Esophagus muscularis mucosa (tissue), 4 donors: ENCODE data around the gene IRAG1. TPM values are rescaled to one million over a fixed set of nuclear protein-coding genes. Genes with fewer than 3 reads are reported as not detected.
A peak's percentile ranks its signal among the peaks of the same experiment; 100 is the strongest.

Experiments
- DNase-seq: peaks from one replicate; pipeline ENCODE4 v3.0.0-alpha.2; 2017; ENCODE audit errors: extremely low spot score
- H3K27ac ChIP-seq, 4 donors: fragments of 200-600 bp; sonication (generic); replicated peaks in 1 of 4; 1 replicate in 3 of 4; 2 replicates in 1 of 4; pipeline ENCODE4 v1.5.1; 2016 to 2019; ENCODE audit warnings: mild to moderate bottlenecking in 1 of 4
- H3K27me3 ChIP-seq, 4 donors: fragments of 200-600 bp; sonication (generic); one replicate each; pipeline versions ENCODE4 v1.5.1 to v1.6.0; 2016 to 2019
- H3K36me3 ChIP-seq, 4 donors: fragments of 200-600 bp; sonication (generic); one replicate each; pipeline ENCODE4 v1.5.1; 2016 to 2019
- H3K4me1 ChIP-seq, 4 donors: fragments of 200-600 bp; sonication (generic); one replicate each; pipeline ENCODE4 v1.5.1; 2016 to 2019
- H3K4me3 ChIP-seq, 4 donors: fragments of 200-600 bp; sonication (generic); 1 replicate in 2 of 4; 2 replicates in 2 of 4; pipeline ENCODE4 v1.5.1; 2016 to 2019; ENCODE audit warnings: mild to moderate bottlenecking in 4 of 4, moderate library complexity in 1 of 4
- H3K9me3 ChIP-seq, 4 donors: fragments of 200-600 bp; sonication (generic); 1 replicate in 3 of 4; 2 replicates in 1 of 4; pipeline ENCODE4 v1.5.1; 2016 to 2019
- EP300 ChIP-seq: sonication (generic); formaldehyde crosslinking; IDR thresholded peaks from one replicate; pipeline ENCODE4 v1.6.1; 2017; ENCODE audit warnings: antibody characterized with exemption
- POLR2A ChIP-seq: fragments of 450-650 bp; IDR thresholded peaks from one replicate; pipeline ENCODE4 v1.6.1; 2017; ENCODE audit warnings: antibody characterized with exemption, moderate library complexity, mild to moderate bottlenecking, low read depth
- POLR2AphosphoS5 ChIP-seq, 2 donors: sonication (generic); formaldehyde crosslinking; IDR thresholded peaks; one replicate each; pipeline ENCODE4 v1.6.1; 2017; ENCODE audit warnings: antibody characterized with exemption in 2 of 2
- WGBS: methylation state at CpG from one replicate; pipeline ENCODE4 v1.1.5; 2018; 5-methylcytosine and 5-hydroxymethylcytosine counted together
- intact Hi-C: fragments of 100-400 bp; cut with DNase I; formaldehyde crosslinking; loops from one replicate; pipeline ENCODE4 v1.15.1; 2023
- total RNA-seq, 4 donors: library from RNA; depleted of rRNA; stranded (reverse); fragments of >200 nt; gene quantifications; one replicate each; pipeline versions ENCODE4 v1.1.0 to v1.2.1, GENCODE V29; 2016
- TF ChIP-seq, protein P1 (sequence below), 3 experiments: fragments of 200-600 bp in 2 of 3; fragments of 450-650 bp in 1 of 3; sonication (generic) in 2 of 3; IDR thresholded peaks; one replicate each; pipeline ENCODE4 v1.5.1; 2017 to 2019; ENCODE audit warnings: antibody characterized with exemption in 3 of 3, mild to moderate bottlenecking in 2 of 3, moderate library complexity in 1 of 3

The IRAG1 gene
- total RNA-seq, 4 donors from 2014 or later = 205 to 338 (median 276) TPM

DNA sequence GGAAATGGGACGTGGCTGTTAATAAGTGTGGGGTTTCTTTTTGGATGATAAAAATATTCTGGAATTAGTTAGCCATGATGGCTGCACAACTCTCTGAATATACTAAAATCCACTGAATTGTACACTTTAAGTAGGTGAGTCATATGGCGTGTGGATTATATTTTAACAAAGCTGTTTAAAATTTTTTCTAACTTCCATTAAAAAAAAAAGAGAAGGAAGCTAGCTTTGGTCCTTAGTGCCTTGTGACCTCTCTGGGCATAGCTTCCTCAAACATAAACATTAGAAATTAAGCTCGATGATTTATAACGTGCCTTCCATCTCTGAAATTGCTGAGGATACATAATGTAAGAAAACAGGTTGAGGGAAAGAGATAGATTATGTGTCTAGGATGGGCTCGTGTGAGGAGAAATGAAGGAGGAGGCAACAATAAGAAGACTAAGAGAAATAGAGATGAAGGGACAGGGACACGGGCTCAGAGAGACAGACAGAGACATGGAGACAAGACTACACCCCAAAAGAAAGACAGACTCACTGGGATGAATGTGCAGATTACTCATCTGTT is 20.0 kb downstream of the IRAG1 start:
- Histone ChIP-seq H3K4me3 (no peak overlapping the region), H3K9me3 (no peaks in the 10 kb centered on the region), H3K36me3 (no peaks in the 10 kb centered on the region), H3K27me3 (no peaks in the 10 kb centered on the region), H3K27ac (peak overlapping the region; percentile 81 to 86 (median 84)), H3K4me1 (peaks cover 28 to 100% (median 92%) of the 10 kb centered on the region in 4 donors)
- 25% methylated on average over 6 of the region's 6 CpGs for WGBS
- TF ChIP-seq, protein P1, sequence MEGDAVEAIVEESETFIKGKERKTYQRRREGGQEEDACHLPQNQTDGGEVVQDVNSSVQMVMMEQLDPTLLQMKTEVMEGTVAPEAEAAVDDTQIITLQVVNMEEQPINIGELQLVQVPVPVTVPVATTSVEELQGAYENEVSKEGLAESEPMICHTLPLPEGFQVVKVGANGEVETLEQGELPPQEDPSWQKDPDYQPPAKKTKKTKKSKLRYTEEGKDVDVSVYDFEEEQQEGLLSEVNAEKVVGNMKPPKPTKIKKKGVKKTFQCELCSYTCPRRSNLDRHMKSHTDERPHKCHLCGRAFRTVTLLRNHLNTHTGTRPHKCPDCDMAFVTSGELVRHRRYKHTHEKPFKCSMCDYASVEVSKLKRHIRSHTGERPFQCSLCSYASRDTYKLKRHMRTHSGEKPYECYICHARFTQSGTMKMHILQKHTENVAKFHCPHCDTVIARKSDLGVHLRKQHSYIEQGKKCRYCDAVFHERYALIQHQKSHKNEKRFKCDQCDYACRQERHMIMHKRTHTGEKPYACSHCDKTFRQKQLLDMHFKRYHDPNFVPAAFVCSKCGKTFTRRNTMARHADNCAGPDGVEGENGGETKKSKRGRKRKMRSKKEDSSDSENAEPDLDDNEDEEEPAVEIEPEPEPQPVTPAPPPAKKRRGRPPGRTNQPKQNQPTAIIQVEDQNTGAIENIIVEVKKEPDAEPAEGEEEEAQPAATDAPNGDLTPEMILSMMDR (IDR thresholded peaks at IDR 0.05) = no peak
- no peak for TF ChIP-seq POLR2A
- TF ChIP-seq POLR2AphosphoS5 (IDR thresholded peaks at IDR 0.05) = no peak
- TF ChIP-seq EP300 = no peak
- no peak for DNase-seq
- intact Hi-C loops = no loop called here

DNA sequence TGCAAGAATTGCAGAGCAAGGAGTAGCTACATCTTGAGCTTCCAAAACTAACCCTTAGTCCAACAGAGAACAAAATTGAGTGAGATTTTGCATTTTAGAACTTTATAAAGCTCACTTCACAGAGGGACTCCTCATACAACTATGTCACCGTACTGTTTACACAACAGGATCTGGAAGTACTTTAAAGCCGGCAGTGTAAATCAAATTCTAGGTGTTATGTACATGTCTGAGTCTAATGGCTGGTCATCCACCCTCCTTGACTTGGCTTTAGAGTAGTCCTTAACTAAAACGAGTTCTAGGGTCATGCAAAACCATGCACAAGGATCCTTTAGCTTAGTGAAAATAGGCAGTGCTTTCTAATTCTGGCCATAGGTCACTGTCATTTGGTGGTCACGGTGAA is 23.5 kb downstream of the IRAG1 start:
- H3K27ac ChIP-seq = peak overlapping the region; percentile 71 to 90 (median 86)
- H3K36me3 ChIP-seq = no peaks in the 10 kb centered on the region
- no peaks in the 10 kb centered on the region for H3K9me3 ChIP-seq
- peaks cover 46 to 100% (median 98%) of the 10 kb centered on the region in 4 donors for H3K4me1 ChIP-seq
- H3K4me3 ChIP-seq = no peak overlapping the region
- intact Hi-C loops = no loop called here
- TF ChIP-seq EP300 = no peak
- no peak for DNase-seq
- H3K27me3 ChIP-seq = no peaks in the 10 kb centered on the region
- 38% methylated on average over 4 of the region's 4 CpGs for WGBS

DNA sequence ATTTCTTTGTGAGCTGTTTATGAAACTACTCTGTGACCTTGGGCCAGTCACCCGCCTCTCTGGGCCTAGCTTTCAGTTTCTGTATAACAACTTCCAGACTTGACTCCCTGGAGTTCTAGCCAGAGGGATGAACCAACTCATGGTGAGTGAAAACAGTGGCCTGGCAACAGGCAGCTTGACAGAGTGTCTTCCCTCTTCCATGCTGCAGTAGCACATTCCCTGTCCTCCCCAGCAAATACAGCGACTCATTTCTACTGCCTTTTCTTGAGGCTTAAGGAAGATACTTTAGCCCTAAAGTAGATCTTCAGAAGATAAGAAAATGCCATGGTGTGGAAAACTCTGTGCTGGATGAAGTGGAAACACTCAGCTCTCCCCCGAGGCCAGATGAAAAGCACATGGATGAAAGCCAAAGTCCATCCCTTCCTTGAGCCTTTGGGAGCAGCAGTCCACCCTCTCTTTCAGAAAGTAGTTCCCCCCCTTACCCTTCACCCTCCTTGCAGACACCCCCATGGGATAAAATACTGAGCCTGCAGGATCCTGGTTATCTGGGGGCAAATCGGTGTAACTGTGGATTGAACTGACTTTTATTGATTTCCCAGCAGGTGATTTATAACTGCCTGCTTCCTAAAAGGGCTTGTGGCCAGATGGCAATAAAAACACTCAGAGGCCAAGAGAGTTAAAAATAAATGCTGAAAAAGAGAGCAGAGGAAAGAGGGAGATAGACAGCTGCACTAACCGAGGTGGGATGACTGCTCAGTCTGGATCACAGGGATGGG is 24.1 kb downstream of the IRAG1 start:
- intact Hi-C loops = no loop called here
- Histone ChIP-seq H3K36me3 (no peaks in the 10 kb centered on the region), H3K27ac (peak overlapping the region; percentile 71 to 90 (median 86)), H3K27me3 (no peaks in the 10 kb centered on the region), H3K9me3 (no peaks in the 10 kb centered on the region), H3K4me1 (peaks cover 40 to 100% (median 98%) of the 10 kb centered on the region in 4 donors), H3K4me3 (peak overlapping the region in 1 of 4 donors; percentile 6)
- TF ChIP-seq POLR2AphosphoS5 (IDR thresholded peaks at IDR 0.05) (peak in 1 of 2 donors; percentile 24), EP300 (no peak), POLR2A (no peak)
- TF ChIP-seq, protein P1 (IDR thresholded peaks at IDR 0.05) = no peak
- WGBS = 20% methylated on average over 5 of the region's 5 CpGs
- DNase-seq = no peak

DNA sequence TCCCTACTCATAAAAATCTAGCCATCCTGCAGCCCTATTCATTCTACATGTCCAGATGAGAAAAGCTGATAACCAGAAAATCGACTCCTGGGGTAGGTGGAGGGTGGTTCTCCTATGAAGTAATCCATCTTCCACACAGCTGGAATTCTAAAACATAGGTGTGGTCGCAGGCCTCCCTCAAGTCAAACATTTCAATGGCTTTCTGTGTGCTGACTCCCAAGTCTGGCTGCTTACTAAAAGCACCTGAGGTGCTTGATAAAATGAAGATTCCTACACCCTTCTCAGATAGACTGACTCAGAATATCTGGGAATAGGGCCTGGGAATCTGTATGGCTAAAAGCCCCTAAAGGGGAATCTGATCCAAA is 26.1 kb downstream of the IRAG1 start:
- 41% methylated on average over 2 of the region's 2 CpGs for WGBS
- Histone ChIP-seq H3K27me3 (no peaks in the 10 kb centered on the region), H3K4me3 (no peak overlapping the region), H3K4me1 (peaks cover 51 to 100% (median 97%) of the 10 kb centered on the region in 4 donors), H3K36me3 (no peaks in the 10 kb centered on the region), H3K27ac (peak overlapping the region; percentile 85 to 90 (median 86)), H3K9me3 (no peaks in the 10 kb centered on the region)
- no peak for DNase-seq
- no peak for TF ChIP-seq POLR2A
- TF ChIP-seq, protein P1 (IDR thresholded peaks at IDR 0.05) = no peak
- no peak for TF ChIP-seq POLR2AphosphoS5 (IDR thresholded peaks at IDR 0.05)
- TF ChIP-seq EP300 = no peak
- intact Hi-C loops = no loop called here
